Endothelial cell of umbilical vein (primary cell): Measurements from ENCODE around the gene ATP6V1B1. TPM values are rescaled to one million over a fixed set of nuclear protein-coding genes. Genes with fewer than 3 reads are reported as not detected.

ENCODE experiments used
- BruUV-seq: library from RNA; stranded (reverse); fragments of 400-500 nt; replicated peaks from 2 replicates; lab custom pipeline; 2021; lab: Mats Ljungman, UMichigan
- CTCF ChIA-PET: fragments of 300-600, 350-600 bp; sonication (Branson Sonifier 250); formaldehyde crosslinking; loops from one replicate; lab custom pipeline; 2021; ENCODE audit warnings: antibody characterized with exemption, inconsistent platforms; lab: Charles Lee
- POLR2A ChIA-PET: fragments of 300-600, 350-600 bp; sonication (Branson Sonifier 250); formaldehyde crosslinking; loops from one replicate; lab custom pipeline; 2021; ENCODE audit warnings: antibody characterized with exemption, inconsistent platforms; lab: Charles Lee
- DNase-seq: peaks from one replicate; pipeline ENCODE4 v3.0.0-alpha.2; 2011; ENCODE audit warnings: low read depth, low spot score
- FAIRE-seq: peaks from 2 replicates; lab custom pipeline; 2011; peaks lifted over from hg19 to GRCh38; lab: Jason Lieb, UNC
- H2AFZ ChIP-seq: 2 replicates; pipeline ENCODE4 v1.6.0; 2012; ENCODE audit warnings: low read depth, low read length, control low read depth, inconsistent platforms
- H3K27ac ChIP-seq: 2 replicates; pipeline ENCODE4 v1.5.1; 2011; ENCODE audit warnings: low read depth, mild to moderate bottlenecking, control low read depth, low read length, moderate library complexity; ENCODE audit not compliant: insufficient read depth
- H3K27me3 ChIP-seq, 2 experiments: 2 replicates each; pipeline versions ENCODE4 v1.6.0 to v1.6.1; 2011; ENCODE audit warnings: low read length in 2 of 2, mixed read lengths in 1 of 2; ENCODE audit not compliant: control insufficient read depth in 2 of 2, insufficient read depth in 2 of 2
- H3K36me3 ChIP-seq, 2 experiments: 2 replicates in 1 of 2; 3 replicates in 1 of 2; pipeline ENCODE4 v1.5.1; 2011; ENCODE audit warnings: low read length in 2 of 2, mild to moderate bottlenecking in 1 of 2, moderate library complexity in 1 of 2; ENCODE audit not compliant: control insufficient read depth in 2 of 2, insufficient read depth in 2 of 2; ENCODE audit errors: extremely low read depth in 1 of 2
- H3K4me1 ChIP-seq: 3 replicates; pipeline ENCODE4 v1.5.1; 2011; ENCODE audit warnings: mild to moderate bottlenecking, low read length; ENCODE audit not compliant: control insufficient read depth, insufficient read depth; ENCODE audit errors: extremely low read depth
- H3K4me2 ChIP-seq: 2 replicates; pipeline ENCODE4 v1.6.1; 2011; ENCODE audit warnings: low read length, control low read depth, mixed read lengths; ENCODE audit not compliant: insufficient read depth
- H3K4me3 ChIP-seq, 3 experiments: fragments of 200-600 bp in 1 of 3; sonication (generic), shearing (Covaris generic) in 1 of 3; replicated peaks in 1 of 3; 2 replicates each; pipeline ENCODE4 v1.5.1; 2011 to 2016; ENCODE audit warnings: control low read depth in 3 of 3, low read length in 3 of 3, mild to moderate bottlenecking in 2 of 3, inconsistent platforms in 1 of 3, low read depth in 1 of 3, moderate library complexity in 1 of 3; ENCODE audit not compliant: insufficient read depth in 1 of 3
- H3K79me2 ChIP-seq: 2 replicates; pipeline ENCODE4 v1.6.0; 2012; ENCODE audit warnings: low read length, inconsistent platforms; ENCODE audit not compliant: control insufficient read depth, insufficient read depth
- H3K9ac ChIP-seq: replicated peaks from 2 replicates; pipeline ENCODE3; 2011; ENCODE audit warnings: low read length, control low read depth; ENCODE audit not compliant: insufficient read depth; ENCODE audit errors: extremely low read depth
- H3K9me1 ChIP-seq: replicated peaks from 3 replicates; pipeline ENCODE4 v1.6.0; 2011; ENCODE audit warnings: mild to moderate bottlenecking, low read length; ENCODE audit not compliant: control insufficient read depth, insufficient read depth; ENCODE audit errors: extremely low read depth
- H3K9me3 ChIP-seq: replicated peaks from 2 replicates; pipeline ENCODE4 v1.5.1; 2012; ENCODE audit warnings: low read length, inconsistent platforms; ENCODE audit not compliant: control insufficient read depth, insufficient read depth
- H4K20me1 ChIP-seq: replicated peaks from 2 replicates; pipeline ENCODE3; 2011; ENCODE audit warnings: mild to moderate bottlenecking, low read length; ENCODE audit not compliant: control insufficient read depth, insufficient read depth; ENCODE audit errors: extremely low read depth
- EZH2 ChIP-seq: IDR thresholded peaks from 2 replicates; pipeline ENCODE4 v1.6.1; 2012; ENCODE audit warnings: borderline replicate concordance, low read depth, mild to moderate bottlenecking, moderate library complexity, low read length, inconsistent platforms; ENCODE audit not compliant: severe bottlenecking
- FOS ChIP-seq: IDR thresholded peaks from 2 replicates; pipeline ENCODE4 v1.6.1; 2011; ENCODE audit warnings: mild to moderate bottlenecking, low read length, moderate library complexity, borderline replicate concordance; ENCODE audit not compliant: insufficient read depth
- MAX ChIP-seq: IDR thresholded peaks from 2 replicates; pipeline ENCODE4 v1.6.1; 2011; ENCODE audit not compliant: insufficient read depth, insufficient read length
- dilution Hi-C: fragments of 300-500 bp; cut with MboI; formaldehyde crosslinking; loops from one replicate; pipeline ENCODE4 v1.15.0; 2019; ENCODE audit warnings: low sequenced_read_pairs; ENCODE audit not compliant: extremely low pct_ligation_motif_present
- intact Hi-C: fragments of 100-400 bp; cut with micrococcal nuclease; formaldehyde crosslinking; loops from one replicate; pipeline ENCODE4 v1.10.0; 2022
- polyA plus RNA-seq, 4 experiments: library from polyadenylated mRNA; depleted of rRNA in 3 of 4; stranded (reverse) in 3 of 4; unstranded in 1 of 4; fragments of >200 nt; gene quantifications; 2 replicates each; pipeline versions ENCODE4 v1.2.1 to v1.2.3, GENCODE V29; 2011 to 2012; ENCODE audit warnings: missing spikeins in 1 of 4
- total RNA-seq: library from RNA; stranded (reverse); gene quantifications from 2 replicates; pipeline ENCODE4 v1.2.3, GENCODE V29; 2021

Gene ATP6V1B1
- total and polyA plus RNA-seq, 2 donors (not counting 3 experiments of a cell fraction or from before 2014, with no cell fraction given) = 0.77 TPM; not detected in 1

- ChIA-PET POLR2A (no interaction called here), CTCF (interaction anchor here (0.8 to 2.2 kb wide), 5 partner anchors 19 to 107 kb away, joined by 3 to 9 read pairs (median 3); no protein-coding TSS in a partner anchor)
- no peaks in the 10 kb centered on the region for H3K79me2 ChIP-seq
- no peak overlapping the region for H3K4me3 ChIP-seq
- DNase-seq (no peak), FAIRE-seq (no peak)
- no peak overlapping the region for H3K27ac ChIP-seq
- no peak overlapping the region for H3K4me2 ChIP-seq
- H4K20me1 ChIP-seq = no peaks in the 10 kb centered on the region
- H3K27me3 ChIP-seq = peaks cover 75 to 97% of the 10 kb centered on the region in 2 experiments
- BruUV-seq = no TSS peak
- no peaks in the 10 kb centered on the region for H3K36me3 ChIP-seq
- dilution Hi-C loops = no loop called here
- no peak overlapping the region for H2AFZ ChIP-seq
- peaks cover 7% of the 10 kb centered on the region for H3K4me1 ChIP-seq
- intact Hi-C loops = no loop called here
- no peak overlapping the region for H3K9ac ChIP-seq
- no peaks in the 10 kb centered on the region for H3K9me3 ChIP-seq
- H3K9me1 ChIP-seq = no peaks in the 10 kb centered on the region
- TF ChIP-seq FOS (no peak), EZH2 (peak; percentile 31)
These were observed 39.5 kb upstream of the ATP6V1B1 start for GRCh38 chr2:70895998-70896764.

GRCh38 chr2:70896765-70897202, 38.9 kb upstream of the ATP6V1B1 start:
- no peak for TF ChIP-seq MAX
- Histone ChIP-seq H3K27me3 (peaks cover 75 to 97% of the 10 kb centered on the region in 2 experiments), H3K36me3 (no peaks in the 10 kb centered on the region), H3K27ac (no peak overlapping the region), H3K9me3 (no peaks in the 10 kb centered on the region), H4K20me1 (no peaks in the 10 kb centered on the region), H3K4me3 (no peak overlapping the region), H3K4me2 (no peak overlapping the region), H3K9ac (no peak overlapping the region), H3K79me2 (no peaks in the 10 kb centered on the region), H2AFZ (no peak overlapping the region), H3K9me1 (no peaks in the 10 kb centered on the region), H3K4me1 (peaks cover 7% of the 10 kb centered on the region)
- FAIRE-seq = no peak
- BruUV-seq = no TSS peak
- intact Hi-C loops (no loop called here), dilution Hi-C loops (no loop called here)
- DNase-seq = no peak
- ChIA-PET CTCF (interaction anchor here (1.6 kb wide), 1 partner anchor 18 kb away, joined by 3 read pairs; no protein-coding TSS in a partner anchor), POLR2A (no interaction called here)
